ENCODE measurements around the gene HEBP2. TPM values are rescaled to one million over a fixed set of nuclear protein-coding genes. Genes with fewer than 3 reads are reported as not detected.
A peak's percentile ranks its signal among the peaks of the same experiment; 100 is the strongest.

HEBP2 gene
- total and polyA plus RNA-seq, 10 donors = 5.7 to 37.0 (median 21.0) TPM

- Histone ChIP-seq H3K4me3 (no peak overlapping the region), H3K27me3 (replicated peaks in 1 of 7) (peaks cover 0 to 11% (median 0%) of the 10 kb centered on the region in 7 donors), H3K9me3 (no peaks in the 10 kb centered on the region), H3K36me3 (no peaks in the 10 kb centered on the region), H3K27ac (no peak overlapping the region), H3K4me1 (peaks cover 0 to 8% (median 0%) of the 10 kb centered on the region in 6 donors)
- no peak for DNase-seq
- 85 to 94% (median 85%) methylated on average over 5 of the region's 5 CpGs for WGBS, 5 donors
- no peak for TF ChIP-seq POLR2AphosphoS5 (IDR thresholded peaks at IDR 0.05)
- no peak for TF ChIP-seq POLR2A (IDR thresholded peaks at IDR 0.05)
- TF ChIP-seq, protein P1, sequence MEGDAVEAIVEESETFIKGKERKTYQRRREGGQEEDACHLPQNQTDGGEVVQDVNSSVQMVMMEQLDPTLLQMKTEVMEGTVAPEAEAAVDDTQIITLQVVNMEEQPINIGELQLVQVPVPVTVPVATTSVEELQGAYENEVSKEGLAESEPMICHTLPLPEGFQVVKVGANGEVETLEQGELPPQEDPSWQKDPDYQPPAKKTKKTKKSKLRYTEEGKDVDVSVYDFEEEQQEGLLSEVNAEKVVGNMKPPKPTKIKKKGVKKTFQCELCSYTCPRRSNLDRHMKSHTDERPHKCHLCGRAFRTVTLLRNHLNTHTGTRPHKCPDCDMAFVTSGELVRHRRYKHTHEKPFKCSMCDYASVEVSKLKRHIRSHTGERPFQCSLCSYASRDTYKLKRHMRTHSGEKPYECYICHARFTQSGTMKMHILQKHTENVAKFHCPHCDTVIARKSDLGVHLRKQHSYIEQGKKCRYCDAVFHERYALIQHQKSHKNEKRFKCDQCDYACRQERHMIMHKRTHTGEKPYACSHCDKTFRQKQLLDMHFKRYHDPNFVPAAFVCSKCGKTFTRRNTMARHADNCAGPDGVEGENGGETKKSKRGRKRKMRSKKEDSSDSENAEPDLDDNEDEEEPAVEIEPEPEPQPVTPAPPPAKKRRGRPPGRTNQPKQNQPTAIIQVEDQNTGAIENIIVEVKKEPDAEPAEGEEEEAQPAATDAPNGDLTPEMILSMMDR (IDR thresholded peaks at IDR 0.05 in 8 of 11, conservative IDR thresholded peaks at IDR 0.05 in 3 of 11) = no peak
- intact Hi-C loops (cut with DNase I; ENCODE audit: low total_unique reads) = no loop called here
Measured at GRCh38 chr6:138389551-138389950, 14.5 kb upstream of the HEBP2 start.

- no peaks in the 10 kb centered on the region for H3K36me3 ChIP-seq
- WGBS, 5 donors = 60 to 71% (median 65%) methylated on average over 5 of the region's 5 CpGs
- TF ChIP-seq POLR2A (IDR thresholded peaks at IDR 0.05) (no peak), POLR2AphosphoS5 (IDR thresholded peaks at IDR 0.05) (no peak)
- TF ChIP-seq, protein P1 (IDR thresholded peaks at IDR 0.05 in 8 of 11, conservative IDR thresholded peaks at IDR 0.05 in 3 of 11) = no peak
- H3K4me1 ChIP-seq = peaks cover 0 to 8% (median 0%) of the 10 kb centered on the region in 6 donors
- no peak for DNase-seq
- H3K9me3 ChIP-seq = no peaks in the 10 kb centered on the region
- H3K4me3 ChIP-seq = no peak overlapping the region
- peak overlapping the region in 1 of 8 donors; percentile 45 for H3K27ac ChIP-seq
- peaks cover 0 to 7% (median 0%) of the 10 kb centered on the region in 7 donors for H3K27me3 ChIP-seq (replicated peaks in 1 of 7)
- intact Hi-C loops (cut with DNase I; ENCODE audit: low total_unique reads) = no loop called here
Measured at GRCh38 chr6:138393871-138394783, 9.9 kb upstream of the HEBP2 start.

GRCh38 chr6:138396709-138397108 is 7.3 kb upstream of the HEBP2 start:
- intact Hi-C loops (cut with DNase I; ENCODE audit: low total_unique reads) = no loop called here
- Histone ChIP-seq H3K27me3 (replicated peaks in 1 of 7) (no peaks in the 10 kb centered on the region), H3K27ac (no peak overlapping the region), H3K4me3 (no peak overlapping the region), H3K36me3 (no peaks in the 10 kb centered on the region), H3K4me1 (peaks cover 0 to 8% (median 0%) of the 10 kb centered on the region in 6 donors), H3K9me3 (no peaks in the 10 kb centered on the region)
- no peak for DNase-seq
- TF ChIP-seq POLR2AphosphoS5 (IDR thresholded peaks at IDR 0.05) (no peak), POLR2A (IDR thresholded peaks at IDR 0.05) (no peak)
- TF ChIP-seq, protein P1 (IDR thresholded peaks at IDR 0.05 in 8 of 11, conservative IDR thresholded peaks at IDR 0.05 in 3 of 11) = no peak
- WGBS, 5 donors = 84 to 89% (median 87%) methylated on average over 5 of the region's 5 CpGs
